SKM-1 treated with dmso at 0.1 percent for 144 hours (cell line): ENCODE results near the gene RERE.

Source experiments
- DNase-seq: peaks from one replicate; lab custom pipeline; 2025; ENCODE audit not compliant: unreplicated experiment; lab: John Stamatoyannopoulos, UW

Gene RERE

GRCh38 chr1:8486047-8486446, 331.4 kb downstream of the RERE start:
- no peak for DNase-seq

GRCh38 chr1:8483586-8483985, 333.9 kb downstream of the RERE start:
- DNase-seq, result no peak

- DNase-seq, result no peak
These were observed 334.5 kb downstream of the RERE start for GRCh38 chr1:8482979-8483381.

- no peak for DNase-seq
These were observed 335.6 kb downstream of the RERE start for GRCh38 chr1:8481650-8482380.

GRCh38 chr1:8478566-8478965, 338.9 kb downstream of the RERE start:
- no peak for DNase-seq

- DNase-seq, result no peak
These were observed 339.5 kb downstream of the RERE start for GRCh38 chr1:8477983-8478362.

- DNase-seq, result no peak
These were observed 340.1 kb downstream of the RERE start for GRCh38 chr1:8477166-8477982.

GRCh38 chr1:8476006-8476405, 341.4 kb downstream of the RERE start:
- peak; percentile 63 for DNase-seq

GRCh38 chr1:8474369-8474768, 343.1 kb downstream of the RERE start:
- DNase-seq, result no peak

GRCh38 chr1:8473891-8474300, 343.5 kb downstream of the RERE start:
- DNase-seq, result no peak

- DNase-seq, result no peak
These were observed 344.1 kb downstream of the RERE start for GRCh38 chr1:8473121-8473875.

- DNase-seq, result no peak
These were observed 344.8 kb downstream of the RERE start for GRCh38 chr1:8472668-8473067.

- DNase-seq, result no peak
These were observed 346.0 kb downstream of the RERE start for GRCh38 chr1:8471451-8471850.

GRCh38 chr1:8468751-8469150, 348.7 kb downstream of the RERE start:
- no peak for DNase-seq

- DNase-seq, result no peak
These were observed 350.1 kb downstream of the RERE start for GRCh38 chr1:8467308-8467707.

- DNase-seq, result no peak
These were observed 351.7 kb downstream of the RERE start for GRCh38 chr1:8465692-8466091.

- no peak for DNase-seq
These were observed 352.4 kb downstream of the RERE start for GRCh38 chr1:8465013-8465412.

- no peak for DNase-seq
These were observed 353.1 kb downstream of the RERE start for GRCh38 chr1:8464377-8464776.

GRCh38 chr1:8463144-8463927, 354.1 kb downstream of the RERE start:
- DNase-seq, result no peak

GRCh38 chr1:8462371-8462892, 355.0 kb downstream of the RERE start:
- DNase-seq, result no peak
